Neural cell (in vitro differentiated cells): ENCODE results near the gene NFATC3. TPM values are rescaled to one million over a fixed set of nuclear protein-coding genes. Genes with fewer than 3 reads are reported as not detected.

Experiments
- H2AFZ ChIP-seq: fragments of 200-600, 300-800 bp; sonication (generic), shearing (Covaris generic); 2 replicates; pipeline ENCODE4 v1.6.0; 2014; ENCODE audit warnings: low read depth, mild to moderate bottlenecking, antibody characterized with exemption, low read length, moderate library complexity
- H3F3A ChIP-seq: fragments of 200-600 bp; shearing (Covaris generic); 2 replicates; pipeline ENCODE4 v1.6.1; 2016; ENCODE audit warnings: mild to moderate bottlenecking, moderate library complexity, mixed read lengths, antibody characterized with exemption, low read length; ENCODE audit not compliant: insufficient read depth, poor library complexity, severe bottlenecking
- H3K27ac ChIP-seq: fragments of 200-600, 300-800 bp; sonication (generic), shearing (Covaris generic); 2 replicates; pipeline ENCODE4 v1.5.1; 2014; ENCODE audit warnings: mild to moderate bottlenecking, low read length, moderate library complexity
- H3K27me3 ChIP-seq: fragments of 300-800, 200-600 bp; sonication (generic), shearing (Covaris generic); 2 replicates; pipeline ENCODE4 v1.6.0; 2014; ENCODE audit warnings: mild to moderate bottlenecking, low read depth, low read length, moderate library complexity; ENCODE audit not compliant: insufficient read depth
- H3K36me3 ChIP-seq: fragments of 300-800, 200-600 bp; sonication (generic), shearing (Covaris generic); 2 replicates; pipeline ENCODE4 v1.5.1; 2014; ENCODE audit warnings: mild to moderate bottlenecking, antibody characterized with exemption, low read length, moderate library complexity; ENCODE audit not compliant: insufficient read depth
- H3K4me2 ChIP-seq: fragments of 300-800, 200-600 bp; sonication (generic), shearing (Covaris generic); 2 replicates; pipeline ENCODE4 v1.6.0; 2014; ENCODE audit warnings: mild to moderate bottlenecking, low read length
- H3K4me3 ChIP-seq: fragments of 300-800, 200-600 bp; sonication (generic), shearing (Covaris generic); 2 replicates; pipeline ENCODE4 v1.5.1; 2014; ENCODE audit warnings: mild to moderate bottlenecking, low read length, moderate library complexity
- H3K79me2 ChIP-seq: fragments of 200-600 bp; shearing (Covaris generic); replicated peaks from 2 replicates; pipeline ENCODE4 v1.6.0; 2014; ENCODE audit warnings: mild to moderate bottlenecking, low read length, moderate library complexity; ENCODE audit not compliant: insufficient read depth
- H3K9ac ChIP-seq: fragments of 300-800, 200-600 bp; sonication (generic), shearing (Covaris generic); 2 replicates; pipeline ENCODE4 v1.6.1; 2016; ENCODE audit warnings: mild to moderate bottlenecking, low read length, mixed read lengths
- H3K9me2 ChIP-seq: fragments of 200-600 bp; shearing (Covaris generic); 2 replicates; pipeline ENCODE4 v1.6.1; 2016; ENCODE audit warnings: mild to moderate bottlenecking, low read length, mixed read lengths; ENCODE audit not compliant: insufficient read depth
- H3K9me3 ChIP-seq: fragments of 200-600, 300-800 bp; sonication (generic), shearing (Covaris generic); 2 replicates; pipeline ENCODE4 v1.6.1; 2016; ENCODE audit warnings: mild to moderate bottlenecking, mixed run types, low read length, moderate library complexity, mixed read lengths
- H4K20me1 ChIP-seq: fragments of 200-600 bp; shearing (Covaris generic); 2 replicates; pipeline ENCODE4 v1.6.1; 2016; ENCODE audit warnings: mild to moderate bottlenecking, mixed run types; ENCODE audit not compliant: insufficient read depth
- EP300 ChIP-seq: fragments of 450-650 bp; conservative IDR thresholded peaks from 2 replicates; pipeline ENCODE4 v1.6.1; 2014; ENCODE audit warnings: antibody characterized with exemption, mild to moderate bottlenecking, moderate library complexity; ENCODE audit not compliant: poor library complexity, severe bottlenecking
- EZH2 ChIP-seq: fragments of 200-600, 300-800 bp; shearing (Covaris generic), sonication (generic); IDR thresholded peaks from 2 replicates; pipeline ENCODE4 v1.6.1; 2014; ENCODE audit warnings: antibody characterized with exemption, low read length, borderline replicate concordance, mild to moderate bottlenecking; ENCODE audit not compliant: insufficient read depth, poor library complexity, severe bottlenecking
- MXI1 ChIP-seq: fragments of 450-650 bp; conservative IDR thresholded peaks from 2 replicates; pipeline ENCODE4 v1.6.1; 2014; ENCODE audit warnings: antibody characterized with exemption, mild to moderate bottlenecking; ENCODE audit not compliant: poor library complexity, severe bottlenecking
- POLR2AphosphoS5 ChIP-seq: IDR thresholded peaks from 2 replicates; pipeline ENCODE4 v1.6.1; 2012
- RAD21 ChIP-seq: fragments of 450-650 bp; conservative IDR thresholded peaks from 2 replicates; pipeline ENCODE4 v1.6.1; 2014; ENCODE audit warnings: antibody characterized with exemption, mild to moderate bottlenecking, moderate library complexity
- SMC3 ChIP-seq: fragments of 450-650 bp; conservative IDR thresholded peaks from 2 replicates; pipeline ENCODE4 v1.6.1; 2014; ENCODE audit warnings: antibody characterized with exemption, mild to moderate bottlenecking, moderate library complexity; ENCODE audit not compliant: poor library complexity
- TAF1 ChIP-seq: IDR thresholded peaks from 2 replicates; pipeline ENCODE4 v1.6.1; 2012; ENCODE audit warnings: low read depth
- polyA plus RNA-seq: library from polyadenylated mRNA; depleted of rRNA; stranded (reverse); fragments of >200 nt; gene quantifications from 2 replicates; pipeline ENCODE4 v1.2.3, GENCODE V29; 2014
- TF ChIP-seq, protein P1 (sequence below): fragments of 450-650 bp; IDR thresholded peaks from 2 replicates; pipeline ENCODE4 v1.5.1; 2014; ENCODE audit warnings: antibody characterized with exemption, mild to moderate bottlenecking, moderate library complexity; ENCODE audit not compliant: poor library complexity, severe bottlenecking
- TF ChIP-seq, protein P2 (sequence below): IDR thresholded peaks from 2 replicates; pipeline ENCODE4 v1.6.1; 2012; ENCODE audit warnings: borderline replicate concordance

Gene NFATC3
- polyA plus RNA-seq, 1 donor from 2014 or later, result 6.2 TPM

DNA sequence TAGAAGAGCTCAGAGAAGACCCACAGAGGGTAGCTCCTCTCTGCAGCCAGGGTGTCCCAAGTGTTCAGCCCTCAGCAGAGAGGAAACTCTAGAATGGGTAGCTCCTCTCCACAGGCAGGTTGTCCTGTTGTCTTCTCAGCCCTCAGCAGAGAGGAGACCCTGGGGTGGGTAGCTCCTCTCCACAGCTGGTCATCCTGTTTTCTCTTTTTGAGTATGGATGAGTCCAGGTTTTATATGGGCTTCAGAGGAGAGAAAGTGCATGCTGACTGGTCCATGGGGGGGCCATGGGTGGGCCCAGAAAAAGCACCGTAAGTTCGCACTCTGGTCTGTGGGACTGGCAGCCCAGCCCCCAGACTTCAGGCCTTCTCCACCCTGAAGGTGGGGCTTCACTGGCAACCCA, 102.3 kb downstream of the NFATC3 start:
- Histone ChIP-seq H3K36me3 (no peaks in the 10 kb centered on the region), H3F3A (no peaks in the 10 kb centered on the region)
- no peak for TF ChIP-seq SMC3
- no peak for TF ChIP-seq MXI1
- no peak for TF ChIP-seq TAF1
- TF ChIP-seq, protein P1, sequence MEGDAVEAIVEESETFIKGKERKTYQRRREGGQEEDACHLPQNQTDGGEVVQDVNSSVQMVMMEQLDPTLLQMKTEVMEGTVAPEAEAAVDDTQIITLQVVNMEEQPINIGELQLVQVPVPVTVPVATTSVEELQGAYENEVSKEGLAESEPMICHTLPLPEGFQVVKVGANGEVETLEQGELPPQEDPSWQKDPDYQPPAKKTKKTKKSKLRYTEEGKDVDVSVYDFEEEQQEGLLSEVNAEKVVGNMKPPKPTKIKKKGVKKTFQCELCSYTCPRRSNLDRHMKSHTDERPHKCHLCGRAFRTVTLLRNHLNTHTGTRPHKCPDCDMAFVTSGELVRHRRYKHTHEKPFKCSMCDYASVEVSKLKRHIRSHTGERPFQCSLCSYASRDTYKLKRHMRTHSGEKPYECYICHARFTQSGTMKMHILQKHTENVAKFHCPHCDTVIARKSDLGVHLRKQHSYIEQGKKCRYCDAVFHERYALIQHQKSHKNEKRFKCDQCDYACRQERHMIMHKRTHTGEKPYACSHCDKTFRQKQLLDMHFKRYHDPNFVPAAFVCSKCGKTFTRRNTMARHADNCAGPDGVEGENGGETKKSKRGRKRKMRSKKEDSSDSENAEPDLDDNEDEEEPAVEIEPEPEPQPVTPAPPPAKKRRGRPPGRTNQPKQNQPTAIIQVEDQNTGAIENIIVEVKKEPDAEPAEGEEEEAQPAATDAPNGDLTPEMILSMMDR, result no peak
- no peak for TF ChIP-seq EP300
- no peak for TF ChIP-seq EZH2
- no peak for TF ChIP-seq POLR2AphosphoS5
- TF ChIP-seq, protein P2, sequence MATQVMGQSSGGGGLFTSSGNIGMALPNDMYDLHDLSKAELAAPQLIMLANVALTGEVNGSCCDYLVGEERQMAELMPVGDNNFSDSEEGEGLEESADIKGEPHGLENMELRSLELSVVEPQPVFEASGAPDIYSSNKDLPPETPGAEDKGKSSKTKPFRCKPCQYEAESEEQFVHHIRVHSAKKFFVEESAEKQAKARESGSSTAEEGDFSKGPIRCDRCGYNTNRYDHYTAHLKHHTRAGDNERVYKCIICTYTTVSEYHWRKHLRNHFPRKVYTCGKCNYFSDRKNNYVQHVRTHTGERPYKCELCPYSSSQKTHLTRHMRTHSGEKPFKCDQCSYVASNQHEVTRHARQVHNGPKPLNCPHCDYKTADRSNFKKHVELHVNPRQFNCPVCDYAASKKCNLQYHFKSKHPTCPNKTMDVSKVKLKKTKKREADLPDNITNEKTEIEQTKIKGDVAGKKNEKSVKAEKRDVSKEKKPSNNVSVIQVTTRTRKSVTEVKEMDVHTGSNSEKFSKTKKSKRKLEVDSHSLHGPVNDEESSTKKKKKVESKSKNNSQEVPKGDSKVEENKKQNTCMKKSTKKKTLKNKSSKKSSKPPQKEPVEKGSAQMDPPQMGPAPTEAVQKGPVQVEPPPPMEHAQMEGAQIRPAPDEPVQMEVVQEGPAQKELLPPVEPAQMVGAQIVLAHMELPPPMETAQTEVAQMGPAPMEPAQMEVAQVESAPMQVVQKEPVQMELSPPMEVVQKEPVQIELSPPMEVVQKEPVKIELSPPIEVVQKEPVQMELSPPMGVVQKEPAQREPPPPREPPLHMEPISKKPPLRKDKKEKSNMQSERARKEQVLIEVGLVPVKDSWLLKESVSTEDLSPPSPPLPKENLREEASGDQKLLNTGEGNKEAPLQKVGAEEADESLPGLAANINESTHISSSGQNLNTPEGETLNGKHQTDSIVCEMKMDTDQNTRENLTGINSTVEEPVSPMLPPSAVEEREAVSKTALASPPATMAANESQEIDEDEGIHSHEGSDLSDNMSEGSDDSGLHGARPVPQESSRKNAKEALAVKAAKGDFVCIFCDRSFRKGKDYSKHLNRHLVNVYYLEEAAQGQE, result no peak
- no peak for TF ChIP-seq RAD21

GRCh38 chr16:68188170-68188569, 103.0 kb downstream of the NFATC3 start:
- no peaks in the 10 kb centered on the region for H3K9me3 ChIP-seq
- H3K9me2 ChIP-seq, result no peaks in the 10 kb centered on the region
- TF ChIP-seq RAD21 (no peak), SMC3 (no peak)
- no peak overlapping the region for H3K27ac ChIP-seq
- H3K79me2 ChIP-seq, result no peaks in the 10 kb centered on the region
- no peaks in the 10 kb centered on the region for H3K27me3 ChIP-seq
- no peaks in the 10 kb centered on the region for H4K20me1 ChIP-seq
- no peaks in the 10 kb centered on the region for H3K36me3 ChIP-seq
- H3K4me3 ChIP-seq, result no peak overlapping the region
- no peak overlapping the region for H3K4me2 ChIP-seq
- H2AFZ ChIP-seq, result no peak overlapping the region
- H3K9ac ChIP-seq, result no peak overlapping the region
- H3F3A ChIP-seq, result no peaks in the 10 kb centered on the region

More for the DNA sequence above, 102.3 kb downstream of the NFATC3 start:
- no peak overlapping the region for H3K9ac ChIP-seq
- no peak overlapping the region for H3K27ac ChIP-seq
- no peak overlapping the region for H2AFZ ChIP-seq
- no peaks in the 10 kb centered on the region for H3K9me3 ChIP-seq
- H3K9me2 ChIP-seq, result no peaks in the 10 kb centered on the region
- H3K79me2 ChIP-seq, result no peaks in the 10 kb centered on the region
- H3K4me2 ChIP-seq, result no peak overlapping the region
- no peak overlapping the region for H3K4me3 ChIP-seq
- H3K27me3 ChIP-seq, result no peaks in the 10 kb centered on the region
- no peaks in the 10 kb centered on the region for H4K20me1 ChIP-seq

GRCh38 chr16:68190081-68190480, 104.9 kb downstream of the NFATC3 start:
- H4K20me1 ChIP-seq, result no peaks in the 10 kb centered on the region
- no peak for TF ChIP-seq RAD21
- no peak for TF ChIP-seq EZH2
- no peak for TF ChIP-seq EP300
- no peak for TF ChIP-seq POLR2AphosphoS5
- TF ChIP-seq, protein P1, result no peak
- TF ChIP-seq SMC3, result no peak
- TF ChIP-seq, protein P2, result no peak
- H3F3A ChIP-seq, result no peaks in the 10 kb centered on the region
- no peak overlapping the region for H2AFZ ChIP-seq
- H3K27ac ChIP-seq, result no peak overlapping the region
- no peaks in the 10 kb centered on the region for H3K9me2 ChIP-seq
- no peaks in the 10 kb centered on the region for H3K27me3 ChIP-seq
- no peaks in the 10 kb centered on the region for H3K79me2 ChIP-seq
- no peaks in the 10 kb centered on the region for H3K36me3 ChIP-seq
- H3K9me3 ChIP-seq, result no peaks in the 10 kb centered on the region
- H3K9ac ChIP-seq, result no peak overlapping the region
- no peak overlapping the region for H3K4me2 ChIP-seq
- H3K4me3 ChIP-seq, result no peak overlapping the region
